GM23338 (cell line): ENCODE data around the gene LYPD4. TPM values are rescaled to one million over a fixed set of nuclear protein-coding genes. Genes with fewer than 3 reads are reported as not detected.

Experiments used
- ATAC-seq: fragments of 200-7000 bp; cut with Tn5 transposase; 3 replicates; pipeline ENCODE4 v1.9.1; 2020
- DNase-seq: peaks from one replicate; pipeline ENCODE4 v3.0.0-alpha.2; 2015; ENCODE audit warnings: low spot score
- H2AFZ ChIP-seq: fragments of 200-600 bp; sonication (generic); 2 replicates; pipeline ENCODE4 v1.8.0; 2016; ENCODE audit warnings: antibody characterized with exemption, mild to moderate bottlenecking, moderate library complexity
- H3F3A ChIP-seq: fragments of 200-600 bp; sonication (generic); replicated peaks from 2 replicates; pipeline ENCODE4 v1.8.0; 2017; ENCODE audit warnings: antibody characterized with exemption, mixed run types, low read depth
- H3K27ac ChIP-seq: fragments of 200-600 bp; sonication (generic); 2 replicates; pipeline ENCODE4 v1.6.1; 2016; ENCODE audit warnings: low read depth
- H3K27me3 ChIP-seq: fragments of 200-600 bp; sonication (generic); 2 replicates; pipeline ENCODE4 v1.8.0; 2016; ENCODE audit warnings: mild to moderate bottlenecking, mixed run types, moderate library complexity; ENCODE audit not compliant: insufficient read depth
- H3K36me3 ChIP-seq: fragments of 200-600 bp; sonication (generic); 2 replicates; pipeline ENCODE4 v1.8.0; 2016; ENCODE audit warnings: mild to moderate bottlenecking; ENCODE audit not compliant: insufficient read depth
- H3K4me1 ChIP-seq: fragments of 200-600 bp; sonication (generic); 2 replicates; pipeline ENCODE4 v1.8.0; 2016; ENCODE audit warnings: mild to moderate bottlenecking, moderate library complexity; ENCODE audit not compliant: insufficient read depth
- H3K4me2 ChIP-seq: fragments of 200-600 bp; sonication (generic); 2 replicates; pipeline ENCODE4 v1.7.1; 2017; ENCODE audit warnings: mixed run types
- H3K4me3 ChIP-seq: fragments of 200-600 bp; sonication (generic); 2 replicates; pipeline ENCODE4 v1.6.1; 2016; ENCODE audit warnings: mixed run types
- H3K79me2 ChIP-seq: fragments of 200-600 bp; sonication (generic); replicated peaks from 2 replicates; pipeline ENCODE4 v1.8.0; 2017; ENCODE audit warnings: mild to moderate bottlenecking; ENCODE audit not compliant: insufficient read depth
- H3K9me2 ChIP-seq: fragments of 200-600 bp; sonication (generic); 2 replicates; pipeline ENCODE4 v1.8.0; 2017; ENCODE audit not compliant: insufficient read depth
- H4K20me1 ChIP-seq: fragments of 200-600 bp; sonication (generic); replicated peaks from 2 replicates; pipeline ENCODE4 v1.8.0; 2017; ENCODE audit warnings: mild to moderate bottlenecking; ENCODE audit not compliant: insufficient read depth
- H3K27ac Mint-ChIP-seq: 2 replicates; pipeline ENCODE4 v1.8.0; 2020; ENCODE audit warnings: inconsistent platforms, mild to moderate bottlenecking, moderate library complexity, mixed read lengths
- H3K27me3 Mint-ChIP-seq: 3 replicates; pipeline ENCODE4 v1.8.0; 2022; ENCODE audit warnings: low read depth, mild to moderate bottlenecking, moderate library complexity, mixed read lengths, inconsistent platforms; ENCODE audit not compliant: insufficient read depth, poor library complexity
- H3K36me3 Mint-ChIP-seq: 3 replicates; pipeline ENCODE4 v1.8.0; 2021; ENCODE audit warnings: low read depth, mild to moderate bottlenecking, inconsistent platforms, moderate library complexity, mixed read lengths
- H3K4me1 Mint-ChIP-seq: 3 replicates; pipeline ENCODE4 v1.8.0; 2020; ENCODE audit warnings: mild to moderate bottlenecking, inconsistent platforms, mixed read lengths
- H3K4me3 Mint-ChIP-seq: 3 replicates; pipeline ENCODE4 v1.8.0; 2021; ENCODE audit warnings: moderate library complexity, mild to moderate bottlenecking, inconsistent platforms, mixed read lengths
- H3K9me3 Mint-ChIP-seq: 3 replicates; pipeline ENCODE4 v1.8.0; 2020; ENCODE audit warnings: moderate library complexity, mild to moderate bottlenecking, inconsistent platforms, mixed read lengths
- CREB1 ChIP-seq: fragments of 250-450 bp; sonication (Bioruptor Pico); IDR thresholded peaks from 2 replicates; pipeline ENCODE4 v1.5.0; 2020; ENCODE audit warnings: low read depth, mild to moderate bottlenecking, moderate library complexity
- EZH2 ChIP-seq: fragments of 200-600 bp; sonication (generic); IDR thresholded peaks from one replicate; pipeline ENCODE4 v1.8.0; 2017; ENCODE audit warnings: antibody characterized with exemption, mild to moderate bottlenecking, low read depth; ENCODE audit not compliant: unreplicated experiment
- EZH2phosphoT487 ChIP-seq: fragments of 200-600 bp; sonication (generic); IDR thresholded peaks from one replicate; pipeline ENCODE4 v1.8.1; 2018; ENCODE audit warnings: antibody characterized with exemption; ENCODE audit not compliant: unreplicated experiment
- JUNB ChIP-seq: IDR thresholded peaks from one replicate; pipeline ENCODE4 v1.6.1; 2016; ENCODE audit warnings: antibody characterized with exemption; ENCODE audit not compliant: unreplicated experiment
- NANOG ChIP-seq: IDR thresholded peaks from 2 replicates; pipeline ENCODE4 v1.6.1; 2016; ENCODE audit warnings: antibody characterized with exemption, borderline replicate concordance
- POLR2AphosphoS5 ChIP-seq: IDR thresholded peaks from 2 replicates; pipeline ENCODE4 v1.6.1; 2016; ENCODE audit warnings: antibody characterized with exemption, low read depth
- STAT1 ChIP-seq: IDR thresholded peaks from one replicate; pipeline ENCODE4 v1.6.1; 2016; ENCODE audit warnings: antibody characterized with exemption; ENCODE audit not compliant: unreplicated experiment
- ZNF114 ChIP-seq: fragments of 250-450 bp; sonication (Bioruptor Pico); IDR thresholded peaks from 2 replicates; pipeline ENCODE4 v1.5.0; 2020; ENCODE audit warnings: mild to moderate bottlenecking, moderate library complexity
- ZNF331 ChIP-seq: fragments of 250-450 bp; sonication (Bioruptor Pico); IDR thresholded peaks from 2 replicates; pipeline ENCODE4 v1.5.0; 2020; ENCODE audit warnings: low read depth, mild to moderate bottlenecking, moderate library complexity
- ZNF462 ChIP-seq: fragments of 250-450 bp; sonication (Bioruptor Pico); IDR thresholded peaks from 2 replicates; pipeline ENCODE4 v1.5.0; 2020; ENCODE audit warnings: mild to moderate bottlenecking, moderate library complexity
- polyA plus RNA-seq: library from polyadenylated mRNA; unstranded; fragments of >200 nt; fragmentation: Nextera tagmentation; extraction: Ambion mirVana; gene quantifications from 2 replicates; pipeline ENCODE4 v1.2.1, GENCODE V29; 2016
- total RNA-seq: library from RNA; depleted of rRNA; stranded (reverse); fragments of >200 nt; shearing (Covaris generic); gene quantifications from 2 replicates; pipeline ENCODE4 v1.2.3, GENCODE V29; 2014
- TF ChIP-seq, protein P1 (sequence below): IDR thresholded peaks from one replicate; pipeline ENCODE4 v1.6.1; 2018; ENCODE audit warnings: antibody characterized with exemption; ENCODE audit not compliant: unreplicated experiment
- TF ChIP-seq, protein P2 (sequence below): IDR thresholded peaks from 2 replicates; pipeline ENCODE4 v1.6.1; 2016; ENCODE audit warnings: antibody characterized with exemption
- TF ChIP-seq, protein P3 (sequence below), 2 experiments: fragments of 200-600 bp in 1 of 2; sonication (generic) in 1 of 2; conservative IDR thresholded peaks; 2 replicates each; pipeline versions ENCODE4 v1.5.1 to v1.6.1; 2016 to 2017; ENCODE audit warnings: antibody characterized with exemption in 2 of 2, low read depth in 2 of 2, mild to moderate bottlenecking in 2 of 2, moderate library complexity in 1 of 2

LYPD4 gene
- total and polyA plus RNA-seq, 2 experiments from 2014 or later: not detected

DNA sequence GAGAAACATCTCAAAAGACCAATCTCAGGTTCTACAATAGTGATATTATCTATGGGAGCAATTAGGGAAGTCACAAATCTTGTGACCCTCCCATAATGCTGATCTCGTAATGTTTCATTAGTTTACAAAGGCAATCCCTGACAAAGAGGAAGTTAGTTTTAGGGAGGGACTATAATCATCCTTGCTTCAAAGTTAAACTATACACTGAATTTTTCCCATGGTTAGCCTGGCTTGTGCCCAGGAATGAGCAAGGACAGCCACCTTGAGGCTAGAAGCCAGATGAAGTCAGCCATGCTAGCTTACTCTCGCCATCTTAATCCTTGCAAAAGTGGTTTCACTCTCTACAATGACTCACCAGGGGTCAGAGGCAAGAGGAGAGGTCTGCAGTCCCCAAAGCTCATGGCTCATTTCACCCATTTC is 42.7 kb downstream of the LYPD4 start:
- Histone ChIP-seq H3K36me3 (no peaks in the 10 kb centered on the region), H3K4me1 (no peaks in the 10 kb centered on the region), H4K20me1 (no peaks in the 10 kb centered on the region), H3K4me2 (no peak overlapping the region), H3K79me2 (no peaks in the 10 kb centered on the region), H3K9me2 (no peaks in the 10 kb centered on the region), H3K27me3 (no peaks in the 10 kb centered on the region), H3K4me3 (no peak overlapping the region), H3F3A (no peaks in the 10 kb centered on the region), H3K27ac (no peak overlapping the region), H2AFZ (no peak overlapping the region; the same call in 1 of the 2 replicates)
- ATAC-seq: no peak
- H3K4me3 Mint-ChIP-seq: no peak overlapping the region
- no peaks in the 10 kb centered on the region; the same call in 2 of the 3 replicates for H3K36me3 Mint-ChIP-seq
- peaks cover 9% of the 10 kb centered on the region for H3K27me3 Mint-ChIP-seq
- H3K27ac Mint-ChIP-seq: no peak overlapping the region
- peaks cover 3% of the 10 kb centered on the region; the same call in 2 of the 3 replicates for H3K4me1 Mint-ChIP-seq
- peaks cover 10% of the 10 kb centered on the region for H3K9me3 Mint-ChIP-seq
- TF ChIP-seq, protein P1, sequence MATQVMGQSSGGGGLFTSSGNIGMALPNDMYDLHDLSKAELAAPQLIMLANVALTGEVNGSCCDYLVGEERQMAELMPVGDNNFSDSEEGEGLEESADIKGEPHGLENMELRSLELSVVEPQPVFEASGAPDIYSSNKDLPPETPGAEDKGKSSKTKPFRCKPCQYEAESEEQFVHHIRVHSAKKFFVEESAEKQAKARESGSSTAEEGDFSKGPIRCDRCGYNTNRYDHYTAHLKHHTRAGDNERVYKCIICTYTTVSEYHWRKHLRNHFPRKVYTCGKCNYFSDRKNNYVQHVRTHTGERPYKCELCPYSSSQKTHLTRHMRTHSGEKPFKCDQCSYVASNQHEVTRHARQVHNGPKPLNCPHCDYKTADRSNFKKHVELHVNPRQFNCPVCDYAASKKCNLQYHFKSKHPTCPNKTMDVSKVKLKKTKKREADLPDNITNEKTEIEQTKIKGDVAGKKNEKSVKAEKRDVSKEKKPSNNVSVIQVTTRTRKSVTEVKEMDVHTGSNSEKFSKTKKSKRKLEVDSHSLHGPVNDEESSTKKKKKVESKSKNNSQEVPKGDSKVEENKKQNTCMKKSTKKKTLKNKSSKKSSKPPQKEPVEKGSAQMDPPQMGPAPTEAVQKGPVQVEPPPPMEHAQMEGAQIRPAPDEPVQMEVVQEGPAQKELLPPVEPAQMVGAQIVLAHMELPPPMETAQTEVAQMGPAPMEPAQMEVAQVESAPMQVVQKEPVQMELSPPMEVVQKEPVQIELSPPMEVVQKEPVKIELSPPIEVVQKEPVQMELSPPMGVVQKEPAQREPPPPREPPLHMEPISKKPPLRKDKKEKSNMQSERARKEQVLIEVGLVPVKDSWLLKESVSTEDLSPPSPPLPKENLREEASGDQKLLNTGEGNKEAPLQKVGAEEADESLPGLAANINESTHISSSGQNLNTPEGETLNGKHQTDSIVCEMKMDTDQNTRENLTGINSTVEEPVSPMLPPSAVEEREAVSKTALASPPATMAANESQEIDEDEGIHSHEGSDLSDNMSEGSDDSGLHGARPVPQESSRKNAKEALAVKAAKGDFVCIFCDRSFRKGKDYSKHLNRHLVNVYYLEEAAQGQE: no peak
- no peak for TF ChIP-seq CREB1
- TF ChIP-seq, protein P2, sequence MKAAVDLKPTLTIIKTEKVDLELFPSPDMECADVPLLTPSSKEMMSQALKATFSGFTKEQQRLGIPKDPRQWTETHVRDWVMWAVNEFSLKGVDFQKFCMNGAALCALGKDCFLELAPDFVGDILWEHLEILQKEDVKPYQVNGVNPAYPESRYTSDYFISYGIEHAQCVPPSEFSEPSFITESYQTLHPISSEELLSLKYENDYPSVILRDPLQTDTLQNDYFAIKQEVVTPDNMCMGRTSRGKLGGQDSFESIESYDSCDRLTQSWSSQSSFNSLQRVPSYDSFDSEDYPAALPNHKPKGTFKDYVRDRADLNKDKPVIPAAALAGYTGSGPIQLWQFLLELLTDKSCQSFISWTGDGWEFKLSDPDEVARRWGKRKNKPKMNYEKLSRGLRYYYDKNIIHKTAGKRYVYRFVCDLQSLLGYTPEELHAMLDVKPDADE: no peak
- TF ChIP-seq POLR2AphosphoS5: no peak
- no peak for TF ChIP-seq EZH2phosphoT487
- TF ChIP-seq NANOG: no peak
- TF ChIP-seq STAT1: no peak
- TF ChIP-seq ZNF331 (CRISPR knock-in tag): no peak
- TF ChIP-seq, protein P3, sequence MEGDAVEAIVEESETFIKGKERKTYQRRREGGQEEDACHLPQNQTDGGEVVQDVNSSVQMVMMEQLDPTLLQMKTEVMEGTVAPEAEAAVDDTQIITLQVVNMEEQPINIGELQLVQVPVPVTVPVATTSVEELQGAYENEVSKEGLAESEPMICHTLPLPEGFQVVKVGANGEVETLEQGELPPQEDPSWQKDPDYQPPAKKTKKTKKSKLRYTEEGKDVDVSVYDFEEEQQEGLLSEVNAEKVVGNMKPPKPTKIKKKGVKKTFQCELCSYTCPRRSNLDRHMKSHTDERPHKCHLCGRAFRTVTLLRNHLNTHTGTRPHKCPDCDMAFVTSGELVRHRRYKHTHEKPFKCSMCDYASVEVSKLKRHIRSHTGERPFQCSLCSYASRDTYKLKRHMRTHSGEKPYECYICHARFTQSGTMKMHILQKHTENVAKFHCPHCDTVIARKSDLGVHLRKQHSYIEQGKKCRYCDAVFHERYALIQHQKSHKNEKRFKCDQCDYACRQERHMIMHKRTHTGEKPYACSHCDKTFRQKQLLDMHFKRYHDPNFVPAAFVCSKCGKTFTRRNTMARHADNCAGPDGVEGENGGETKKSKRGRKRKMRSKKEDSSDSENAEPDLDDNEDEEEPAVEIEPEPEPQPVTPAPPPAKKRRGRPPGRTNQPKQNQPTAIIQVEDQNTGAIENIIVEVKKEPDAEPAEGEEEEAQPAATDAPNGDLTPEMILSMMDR (conservative IDR thresholded peaks at IDR 0.05; ENCODE audit: low read depth in 2 of 2): no peak
- no peak for TF ChIP-seq ZNF114 (CRISPR knock-in tag)
- no peak for TF ChIP-seq EZH2
- TF ChIP-seq ZNF462 (CRISPR knock-in tag): no peak
- TF ChIP-seq JUNB: no peak
- no peak for DNase-seq
